Smooth muscle cell (in vitro differentiated cells): ENCODE measurements around the gene RGS7. TPM values are rescaled to one million over a fixed set of nuclear protein-coding genes. Genes with fewer than 3 reads are reported as not detected.
"Not testable (repeated sequence)": the region's sequence is repeated elsewhere in the genome, so short reads cannot be mapped to it uniquely, and the experiment has no call there.

Source experiments
- DNase-seq: peaks from one replicate; lab custom pipeline; 2025; ENCODE audit not compliant: unreplicated experiment; lab: John Stamatoyannopoulos, UW
- H2AFZ ChIP-seq: fragments of 200-600 bp; sonication (generic); 2 replicates; pipeline ENCODE4 v1.6.0; 2016; ENCODE audit warnings: antibody characterized with exemption, low read depth, mild to moderate bottlenecking
- H3F3A ChIP-seq: fragments of 200-600 bp; sonication (generic); 2 replicates; pipeline ENCODE4 v1.6.0; 2017; ENCODE audit warnings: antibody characterized with exemption, low read depth
- H3K27ac ChIP-seq: fragments of 200-600 bp; sonication (generic); 2 replicates; pipeline ENCODE4 v1.5.1; 2016; ENCODE audit warnings: low read depth, mild to moderate bottlenecking
- H3K27me3 ChIP-seq: fragments of 200-600 bp; sonication (generic); 2 replicates; pipeline ENCODE4 v1.6.1; 2016; ENCODE audit warnings: low read depth, mild to moderate bottlenecking
- H3K36me3 ChIP-seq: fragments of 200-600 bp; sonication (generic); 2 replicates; pipeline ENCODE4 v1.5.1; 2016; ENCODE audit warnings: low read depth
- H3K4me1 ChIP-seq: fragments of 200-600 bp; sonication (generic); 2 replicates; pipeline ENCODE4 v1.5.1; 2016; ENCODE audit warnings: low read depth
- H3K4me2 ChIP-seq: fragments of 200-600 bp; sonication (generic); 2 replicates; pipeline ENCODE4 v1.6.0; 2016; ENCODE audit warnings: mild to moderate bottlenecking
- H3K4me3 ChIP-seq: fragments of 200-600 bp; sonication (generic); 2 replicates; pipeline ENCODE4 v1.5.1; 2016; ENCODE audit warnings: mild to moderate bottlenecking
- H3K79me2 ChIP-seq: fragments of 200-600 bp; sonication (generic); 2 replicates; pipeline ENCODE4 v1.6.0; 2016; ENCODE audit warnings: low read depth, mild to moderate bottlenecking
- H3K9ac ChIP-seq: fragments of 200-600 bp; sonication (generic); 2 replicates; pipeline ENCODE4 v1.6.0; 2016; ENCODE audit warnings: low read depth
- H3K9me3 ChIP-seq: fragments of 200-600 bp; sonication (generic); replicated peaks from 2 replicates; pipeline ENCODE4 v1.5.1; 2016; ENCODE audit warnings: low read depth
- H4K20me1 ChIP-seq: fragments of 200-600 bp; sonication (generic); 2 replicates; pipeline ENCODE4 v1.6.0; 2016; ENCODE audit warnings: low read depth
- CTCF ChIP-seq: fragments of 200-600 bp; sonication (generic); IDR thresholded peaks from 2 replicates; pipeline ENCODE4 v1.5.1; 2017; ENCODE audit warnings: borderline replicate concordance, mild to moderate bottlenecking, antibody characterized with exemption; ENCODE audit not compliant: insufficient read depth, poor library complexity, severe bottlenecking
- WGBS: methylation state at CpG from one replicate; pipeline ENCODE4 v1.1.7; 2016; ENCODE audit warnings: low lambda C conversion rate; 5-methylcytosine and 5-hydroxymethylcytosine counted together
- polyA plus RNA-seq: library from polyadenylated mRNA; unstranded; fragments of >200 nt; fragmentation: Nextera tagmentation; extraction: Ambion mirVana; gene quantifications from 2 replicates; pipeline ENCODE4 v1.2.1, GENCODE V29; 2016
- total RNA-seq: library from RNA; depleted of rRNA; stranded (reverse); fragments of >200 nt; gene quantifications from 2 replicates; pipeline ENCODE4 v1.2.3, GENCODE V29; 2014

Gene RGS7
- total and polyA plus RNA-seq, 2 experiments from 2014 or later = 0.16 TPM; not detected in 1

DNA sequence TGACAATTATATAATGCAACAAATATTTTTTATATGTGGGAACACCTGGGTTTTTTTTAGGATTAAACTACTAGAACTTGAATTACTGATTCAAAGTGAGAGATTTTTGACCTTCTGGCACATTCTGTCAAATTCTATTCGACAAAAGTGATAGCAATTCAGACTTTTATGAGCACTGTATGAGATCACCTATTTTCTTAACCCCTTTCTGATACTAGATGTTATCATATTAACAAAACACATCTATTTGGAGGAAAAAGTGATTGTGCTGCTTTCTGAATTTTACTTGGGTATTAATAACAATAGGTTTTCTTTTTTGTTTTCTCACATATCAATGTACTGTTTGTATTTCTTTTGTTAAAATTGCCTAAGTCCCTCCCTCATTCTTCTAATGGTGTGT is 570.1 kb downstream of the RGS7 start:
- Histone ChIP-seq H3K9me3 (no peaks in the 10 kb centered on the region), H3K79me2 (no peaks in the 10 kb centered on the region), H3K9ac (no peak overlapping the region), H4K20me1 (no peaks in the 10 kb centered on the region), H3K36me3 (no peaks in the 10 kb centered on the region), H3K27me3 (no peaks in the 10 kb centered on the region), H3K27ac (no peak overlapping the region), H2AFZ (no peak overlapping the region), H3F3A (no peaks in the 10 kb centered on the region), H3K4me3 (no peak overlapping the region), H3K4me1 (no peaks in the 10 kb centered on the region), H3K4me2 (no peak overlapping the region)
- 74% methylated on average over 1 of the region's 1 CpG for WGBS
- TF ChIP-seq CTCF = no peak
- DNase-seq = no peak

DNA sequence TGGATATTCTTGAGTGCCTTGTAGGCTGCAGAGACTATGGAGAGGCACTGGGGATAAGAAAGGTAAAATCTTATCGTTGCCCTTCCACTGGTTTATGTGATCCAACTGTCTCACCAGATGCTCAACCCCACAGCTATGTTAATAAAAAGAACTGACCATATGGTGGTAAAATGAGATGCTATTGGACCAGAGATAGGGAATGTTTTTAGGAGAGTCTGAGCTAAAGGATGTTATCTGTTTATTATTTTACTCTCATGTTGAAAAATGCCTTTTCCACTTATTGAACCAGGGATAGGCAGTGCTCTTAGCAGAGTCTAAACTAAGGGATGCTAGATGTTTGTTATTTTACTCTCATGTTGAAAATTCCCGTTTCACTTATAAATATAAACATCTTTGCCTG is 572.2 kb downstream of the RGS7 start:
- DNase-seq = no peak
- Histone ChIP-seq H3K4me3 (no peak overlapping the region), H3K27ac (no peak overlapping the region), H4K20me1 (no peaks in the 10 kb centered on the region), H3K4me1 (no peaks in the 10 kb centered on the region), H3K4me2 (no peak overlapping the region), H3K27me3 (no peaks in the 10 kb centered on the region), H2AFZ (no peak overlapping the region), H3K36me3 (no peaks in the 10 kb centered on the region), H3K79me2 (no peaks in the 10 kb centered on the region), H3K9me3 (no peaks in the 10 kb centered on the region), H3F3A (no peaks in the 10 kb centered on the region), H3K9ac (no peak overlapping the region)
- WGBS = 94% methylated on average over 2 of the region's 2 CpGs
- no peak for TF ChIP-seq CTCF

DNA sequence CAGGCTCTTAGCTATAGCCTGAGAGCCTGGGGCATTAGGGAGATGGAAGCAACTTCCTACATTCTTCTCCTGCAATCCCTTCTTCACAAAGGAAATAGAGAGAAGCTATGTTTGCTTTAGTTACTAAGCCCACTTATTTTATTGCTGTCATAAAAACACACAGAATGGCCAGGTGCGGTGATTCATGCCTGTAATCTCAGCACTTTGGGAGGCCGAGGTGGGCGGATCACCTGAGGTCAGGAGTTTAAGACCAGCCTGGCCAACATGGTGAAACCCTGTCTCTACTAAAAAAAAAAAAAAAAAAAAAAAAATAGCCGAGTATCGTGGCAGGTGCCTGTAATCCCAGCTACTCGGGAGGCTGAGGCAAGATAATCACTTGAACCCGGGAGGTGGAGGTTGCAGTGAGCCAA is 573.3 kb downstream of the RGS7 start:
- not testable (repeated sequence) for DNase-seq, H3K4me3 ChIP-seq, H2AFZ ChIP-seq, H3K9me3 ChIP-seq, H3K4me2 ChIP-seq, H3K36me3 ChIP-seq, H3K27me3 ChIP-seq, H3K4me1 ChIP-seq, H3K9ac ChIP-seq, H3K79me2 ChIP-seq, H3F3A ChIP-seq, H3K27ac ChIP-seq, H4K20me1 ChIP-seq
- WGBS = 65% methylated on average over 7 of the region's 7 CpGs

DNA sequence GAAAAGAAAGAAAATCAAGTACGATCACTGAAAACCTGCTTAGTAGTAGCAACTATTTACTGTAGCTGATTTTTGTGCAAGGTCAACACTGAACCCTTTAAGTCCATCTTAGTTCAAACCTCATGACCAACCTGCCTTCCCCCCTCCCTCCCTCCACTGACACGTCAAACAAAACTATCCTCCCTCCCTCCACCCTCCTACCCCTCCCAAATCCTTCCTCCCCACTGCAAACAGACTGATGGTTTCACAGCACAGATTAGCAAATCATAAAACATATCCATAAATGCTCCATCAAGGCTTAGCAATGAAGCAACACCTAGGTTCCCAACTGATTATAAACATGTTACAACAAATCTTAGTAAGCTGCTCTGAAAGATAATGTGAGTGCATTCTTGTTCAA is 580.8 kb downstream of the RGS7 start:
- H3K4me3 ChIP-seq = no peak overlapping the region
- no peak for DNase-seq
- no peaks in the 10 kb centered on the region for H3K27me3 ChIP-seq
- no peak overlapping the region for H3K9ac ChIP-seq
- TF ChIP-seq CTCF = no peak
- H3K36me3 ChIP-seq = no peaks in the 10 kb centered on the region
- 70% methylated on average over 2 of the region's 2 CpGs for WGBS
- H4K20me1 ChIP-seq = no peaks in the 10 kb centered on the region
- H3K4me1 ChIP-seq = no peaks in the 10 kb centered on the region
- H3K27ac ChIP-seq = no peak overlapping the region
- no peaks in the 10 kb centered on the region for H3K9me3 ChIP-seq
- H3K4me2 ChIP-seq = no peak overlapping the region
- H3F3A ChIP-seq = no peaks in the 10 kb centered on the region
- H2AFZ ChIP-seq = no peak overlapping the region
- H3K79me2 ChIP-seq = no peaks in the 10 kb centered on the region
